DMS 273 (cell line): Measurements from ENCODE around the gene FCHO1.

ENCODE experiments used
- DNase-seq: peaks from one replicate; lab custom pipeline; 2025; ENCODE audit not compliant: unreplicated experiment; lab: John Stamatoyannopoulos, UW

Gene FCHO1, protein sequence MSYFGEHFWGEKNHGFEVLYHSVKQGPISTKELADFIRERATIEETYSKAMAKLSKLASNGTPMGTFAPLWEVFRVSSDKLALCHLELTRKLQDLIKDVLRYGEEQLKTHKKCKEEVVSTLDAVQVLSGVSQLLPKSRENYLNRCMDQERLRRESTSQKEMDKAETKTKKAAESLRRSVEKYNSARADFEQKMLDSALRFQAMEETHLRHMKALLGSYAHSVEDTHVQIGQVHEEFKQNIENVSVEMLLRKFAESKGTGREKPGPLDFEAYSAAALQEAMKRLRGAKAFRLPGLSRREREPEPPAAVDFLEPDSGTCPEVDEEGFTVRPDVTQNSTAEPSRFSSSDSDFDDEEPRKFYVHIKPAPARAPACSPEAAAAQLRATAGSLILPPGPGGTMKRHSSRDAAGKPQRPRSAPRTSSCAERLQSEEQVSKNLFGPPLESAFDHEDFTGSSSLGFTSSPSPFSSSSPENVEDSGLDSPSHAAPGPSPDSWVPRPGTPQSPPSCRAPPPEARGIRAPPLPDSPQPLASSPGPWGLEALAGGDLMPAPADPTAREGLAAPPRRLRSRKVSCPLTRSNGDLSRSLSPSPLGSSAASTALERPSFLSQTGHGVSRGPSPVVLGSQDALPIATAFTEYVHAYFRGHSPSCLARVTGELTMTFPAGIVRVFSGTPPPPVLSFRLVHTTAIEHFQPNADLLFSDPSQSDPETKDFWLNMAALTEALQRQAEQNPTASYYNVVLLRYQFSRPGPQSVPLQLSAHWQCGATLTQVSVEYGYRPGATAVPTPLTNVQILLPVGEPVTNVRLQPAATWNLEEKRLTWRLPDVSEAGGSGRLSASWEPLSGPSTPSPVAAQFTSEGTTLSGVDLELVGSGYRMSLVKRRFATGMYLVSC

GRCh38 chr19:17751103-17751911 lies at the start of gene FCHO1:
TSS of gene FCHO1 (plus strand) at chr19:17751477. CDS start at chr19:17755165, 3,688 bp downstream.
- no peak for DNase-seq

- DNase-seq = peak; percentile 71
These were observed 47.3 kb upstream of the FCHO1 start for GRCh38 chr19:17703824-17704463.

DNA sequence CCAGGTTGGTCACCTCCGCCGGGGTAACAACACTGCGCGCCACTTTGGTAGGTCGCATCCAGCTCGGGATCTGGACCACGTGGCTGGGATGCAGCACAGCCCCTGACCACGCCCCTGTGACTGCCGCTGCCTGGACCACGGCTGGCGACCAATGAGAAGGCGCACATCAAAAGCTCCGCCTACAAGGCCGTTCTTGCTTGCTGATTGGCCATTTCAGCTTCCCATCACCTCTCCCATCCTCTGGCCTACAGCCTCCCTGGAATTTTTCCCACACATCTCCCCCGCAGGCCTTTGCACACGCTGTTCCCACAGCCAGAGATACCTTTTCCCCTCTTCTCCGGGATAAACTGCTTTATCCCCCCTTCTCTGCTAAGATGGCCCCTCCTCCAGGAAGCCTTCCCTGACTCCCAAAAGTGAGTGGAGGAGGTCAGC lies 44.5 kb upstream of the FCHO1 start:
- no peak for DNase-seq

DNA sequence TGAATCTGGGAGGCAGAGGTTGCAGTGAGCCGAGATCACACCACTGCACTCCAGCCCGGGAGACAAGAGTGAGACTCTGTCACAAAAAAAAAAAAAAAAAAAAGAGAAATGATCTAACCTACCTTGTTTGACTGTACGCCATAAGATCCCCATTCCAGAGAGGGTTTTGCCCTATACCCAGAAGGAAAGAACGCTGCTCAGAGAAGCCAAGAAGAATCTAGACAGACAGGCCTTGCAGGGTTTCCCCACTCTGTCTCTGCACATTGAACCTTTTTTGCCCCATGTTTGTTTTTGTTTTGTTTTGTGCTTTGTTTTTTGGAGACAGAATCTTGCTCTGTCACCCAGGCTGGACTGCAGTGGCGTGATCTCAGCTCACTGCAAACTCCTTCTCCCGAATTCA lies 39.4 kb upstream of the FCHO1 start:
- no peak for DNase-seq

DNA sequence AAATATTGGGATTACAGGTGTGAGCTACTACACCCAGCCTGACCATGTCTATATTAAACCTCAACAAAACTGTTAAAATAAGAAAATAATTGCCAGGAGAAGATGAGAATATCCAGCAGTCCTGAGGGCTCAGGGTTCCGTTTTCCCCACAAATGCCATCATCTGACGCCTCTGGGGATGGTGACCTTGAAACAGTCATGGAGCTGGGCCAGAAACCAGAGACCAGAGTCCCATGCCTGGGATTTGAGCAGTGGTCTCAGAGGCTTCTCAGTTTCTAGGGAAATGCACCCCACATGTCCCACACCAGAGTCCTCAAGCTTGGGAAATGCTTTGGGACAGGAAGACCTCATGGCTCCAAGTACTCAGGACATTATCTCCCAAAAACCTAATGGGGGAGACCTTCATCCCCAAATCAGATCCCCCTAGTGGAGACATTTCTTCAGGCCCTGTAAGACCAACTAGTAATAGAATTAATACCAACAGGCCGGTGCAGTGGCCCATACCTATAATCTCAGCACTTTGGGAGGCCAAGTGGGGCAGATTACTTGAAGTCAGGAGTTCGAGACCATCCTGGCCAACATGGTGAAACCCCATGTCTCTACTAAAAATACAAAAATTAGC lies 34.9 kb upstream of the FCHO1 start:
- DNase-seq = peak; percentile 38

DNA sequence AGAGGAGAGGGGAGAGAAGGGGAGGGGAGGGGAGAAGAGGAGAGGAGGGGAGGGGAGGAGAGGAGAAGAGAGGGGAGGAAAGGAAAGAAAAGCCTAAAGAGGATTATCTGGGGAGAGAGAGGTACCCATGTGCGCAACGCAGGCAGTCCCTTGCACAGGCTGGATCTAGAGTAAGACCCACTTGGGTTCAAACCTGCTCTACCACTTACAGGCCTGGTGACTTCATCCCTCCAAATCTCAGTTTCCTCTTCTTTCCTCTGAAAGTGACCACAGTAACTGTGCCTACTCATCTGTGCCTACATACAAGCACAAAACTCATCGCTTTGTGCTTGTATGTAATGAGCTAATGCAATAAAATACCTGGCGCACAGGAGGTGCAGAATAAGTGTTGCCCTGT lies 32.7 kb upstream of the FCHO1 start:
- DNase-seq = no peak

- peak; percentile 81 for DNase-seq
These were observed 32.1 kb upstream of the FCHO1 start, which contains the start of gene MAP1S for GRCh38 chr19:17718947-17719711. TSS of gene MAP1S (plus strand) at chr19:17719480. CDS start at chr19:17719503, 23 bp downstream.

- peak; percentile 42 for DNase-seq
These were observed 31.4 kb upstream of the FCHO1 start for GRCh38 chr19:17719730-17720400.

GRCh38 chr19:17720440-17720839 lies 30.8 kb upstream of the FCHO1 start:
- peak; percentile 52 for DNase-seq

DNA sequence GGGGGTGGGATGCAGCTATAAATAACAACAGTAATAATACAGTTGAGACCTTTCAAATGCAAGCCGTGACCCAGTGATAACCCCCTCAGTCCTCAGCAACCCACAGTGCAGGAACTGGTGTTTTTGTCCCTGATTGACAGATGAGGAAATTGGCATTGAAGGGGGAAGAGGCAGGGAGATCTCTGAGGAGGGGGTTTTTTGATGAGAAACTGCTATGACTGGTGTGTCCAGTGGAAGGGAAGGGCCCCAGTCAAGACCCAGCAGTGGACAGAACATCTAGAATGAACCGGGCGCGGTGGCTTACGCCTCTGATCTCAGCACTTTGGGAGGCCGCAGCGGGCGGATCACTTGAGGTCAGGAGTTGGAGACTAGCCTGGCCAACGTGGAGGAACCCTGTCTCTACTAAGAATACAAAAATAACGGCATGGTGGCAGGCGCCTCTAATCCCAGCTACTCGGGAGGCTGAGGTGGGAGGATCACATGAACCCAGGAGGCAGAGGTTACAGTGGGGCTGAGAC lies 30.1 kb upstream of the FCHO1 start:
- no peak for DNase-seq

- DNase-seq = no peak
These were observed 29.5 kb upstream of the FCHO1 start for GRCh38 chr19:17721821-17722220.

GRCh38 chr19:17722655-17723240 lies 28.5 kb upstream of the FCHO1 start:
- DNase-seq = no peak

DNA sequence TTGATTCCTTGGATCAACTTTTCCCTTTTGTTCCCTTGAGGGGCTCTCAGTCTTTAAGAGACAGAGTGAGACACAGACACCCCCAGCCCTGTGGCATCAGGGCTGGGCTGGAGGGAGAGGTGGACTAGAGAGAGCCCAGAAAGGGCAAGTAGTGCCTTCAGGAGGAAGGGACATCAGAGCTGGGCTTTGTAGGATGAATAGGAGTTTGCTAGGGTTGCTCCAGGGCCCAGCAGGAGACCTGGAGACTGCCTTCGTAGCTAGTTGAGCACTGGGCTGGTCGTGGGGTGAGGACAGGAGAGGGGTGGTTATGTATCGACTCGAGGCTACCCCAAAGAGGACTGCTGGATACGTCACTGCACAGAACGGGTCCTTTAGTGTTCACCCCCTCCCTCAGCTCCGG lies 26.6 kb upstream of the FCHO1 start:
- DNase-seq = no peak

- no peak for DNase-seq
These were observed 25.7 kb upstream of the FCHO1 start for GRCh38 chr19:17725422-17726078.

DNA sequence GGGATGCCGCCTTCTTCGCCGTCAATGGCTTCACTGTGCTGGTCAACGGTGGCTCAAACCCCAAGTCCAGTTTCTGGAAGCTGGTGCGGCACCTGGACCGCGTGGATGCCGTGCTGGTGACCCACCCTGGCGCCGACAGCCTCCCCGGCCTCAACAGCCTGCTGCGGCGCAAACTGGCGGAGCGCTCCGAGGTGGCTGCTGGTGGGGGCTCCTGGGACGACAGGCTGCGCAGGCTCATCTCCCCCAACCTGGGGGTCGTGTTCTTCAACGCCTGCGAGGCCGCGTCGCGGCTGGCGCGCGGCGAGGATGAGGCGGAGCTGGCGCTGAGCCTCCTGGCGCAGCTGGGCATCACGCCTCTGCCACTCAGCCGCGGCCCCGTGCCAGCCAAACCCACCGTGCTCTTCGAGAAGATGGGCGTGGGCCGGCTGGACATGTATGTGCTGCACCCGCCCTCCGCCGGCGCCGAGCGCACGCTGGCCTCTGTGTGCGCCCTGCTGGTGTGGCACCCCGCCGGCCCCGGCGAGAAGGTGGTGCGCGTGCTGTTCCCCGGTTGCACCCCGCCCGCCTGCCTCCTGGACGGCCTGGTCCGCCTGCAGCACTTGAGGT lies 25.0 kb upstream of the FCHO1 start:
- no peak for DNase-seq

- no peak for DNase-seq
These were observed 24.1 kb upstream of the FCHO1 start for GRCh38 chr19:17726964-17727773.
